ENCODE data around the gene ZSCAN10. TPM values are rescaled to one million over a fixed set of nuclear protein-coding genes. Genes with fewer than 3 reads are reported as not detected.

The ZSCAN10 gene
- total and polyA plus RNA-seq, 9 of the 15 experiments (the other 6 are each of a cell fraction or from before 2014, with no cell fraction given): 0.22 TPM; not detected in 8

- TF ChIP-seq MBD1 (CRISPR knock-in tag; IDR thresholded peaks at IDR 0.05): no peak
- TF ChIP-seq TEAD1 (CRISPR knock-in tag; IDR thresholded peaks at IDR 0.05): no peak
- no peak for TF ChIP-seq BRD9 (IDR thresholded peaks at IDR 0.05; ENCODE audit: low read depth, partially characterized antibody)
- peak; percentile 93 for TF ChIP-seq PHF20 (IDR thresholded peaks at IDR 0.05; ENCODE audit: partially characterized antibody)
- no peak for TF ChIP-seq CGGBP1 (CRISPR knock-in tag; IDR thresholded peaks at IDR 0.05)
- no peak for TF ChIP-seq NFRKB (IDR thresholded peaks at IDR 0.05; ENCODE audit: low read depth)
- TF ChIP-seq ZHX1 (conservative IDR thresholded peaks at IDR 0.05; ENCODE audit: low read length): no peak
- TF ChIP-seq ZNF398 (CRISPR knock-in tag; IDR thresholded peaks at IDR 0.05): no peak
- no peak for TF ChIP-seq HDGF (IDR thresholded peaks at IDR 0.05)
- peak; percentile 61; the same call in 1 of the 2 replicates for TF ChIP-seq GTF2E2 (tag; IDR thresholded peaks at IDR 0.05)
- peak; percentile 78 for TF ChIP-seq SIN3B (IDR thresholded peaks at IDR 0.05; ENCODE audit: low read depth)
- TF ChIP-seq RAD21 (CRISPR knock-in tag; conservative IDR thresholded peaks at IDR 0.05 in 1 of 2, IDR thresholded peaks at IDR 0.05 in 1 of 2): peak in 1 of 2 experiments; percentile 24; a peak in 1 of 4 replicates
- TF ChIP-seq ZNF280A (IDR thresholded peaks at IDR 0.05; ENCODE audit: low read depth, partially characterized antibody): no peak
- TF ChIP-seq IRF2 (CRISPR knock-in tag; IDR thresholded peaks at IDR 0.05): no peak
- no peak for TF ChIP-seq NR4A1 (CRISPR knock-in tag; IDR thresholded peaks at IDR 0.05)
- no peak for TF ChIP-seq NR4A1 (tag; IDR thresholded peaks at IDR 0.05)
- TF ChIP-seq TAL1 (IDR thresholded peaks at IDR 0.05): 0 out of 2 replicates have a peak, but pooled peaks have one; percentile 8
- TF ChIP-seq FOXK1 (CRISPR knock-in tag; IDR thresholded peaks at IDR 0.05; ENCODE audit: borderline replicate concordance): no peak
- no peak for TF ChIP-seq ZNF324 (CRISPR knock-in tag; IDR thresholded peaks at IDR 0.05)
- peak; percentile 54 for TF ChIP-seq SUPT5H (IDR thresholded peaks at IDR 0.05)
- TF ChIP-seq NFYB (IDR thresholded peaks at IDR 0.05; ENCODE audit: extremely low read depth, insufficient read length): no peak
These were observed 13.2 kb upstream of the ZSCAN10 start, which contains the start of gene ZNF205 (continued) for GRCh38 chr16:3112058-3112880.
